GM12878 (cell line): Measurements from ENCODE around the gene DDR1. TPM values are rescaled to one million over a fixed set of nuclear protein-coding genes. Genes with fewer than 3 reads are reported as not detected.

ENCODE experiments used
- CEBPB ChIP-seq, 2 experiments: fragments of 150-350 bp in 1 of 2; IDR thresholded peaks; 2 replicates each; pipeline ENCODE4 v1.6.1; 2012 to 2014; ENCODE audit warnings: low read depth in 2 of 2, low read length in 2 of 2, borderline replicate concordance in 1 of 2, inconsistent platforms in 1 of 2
- CHD1 ChIP-seq: IDR thresholded peaks from 2 replicates; pipeline ENCODE4 v1.6.1; 2012; ENCODE audit warnings: low read depth, low read length, improper control_type of control experiment
- POLR2A ChIP-seq: IDR thresholded peaks from 2 replicates; pipeline ENCODE4 v1.6.1; 2011; ENCODE audit warnings: low read depth, mild to moderate bottlenecking, low read length
- POLR2AphosphoS2 ChIP-seq: IDR thresholded peaks from 2 replicates; pipeline ENCODE4 v1.6.1; 2011; ENCODE audit warnings: low read depth, mild to moderate bottlenecking, low read length, improper control_type of control experiment, moderate library complexity
- RELB ChIP-seq: fragments of 450-650 bp; IDR thresholded peaks from 2 replicates; pipeline ENCODE4 v1.6.1; 2017; ENCODE audit warnings: low read depth, mild to moderate bottlenecking, moderate library complexity
- SKIL ChIP-seq: fragments of 450-650 bp; IDR thresholded peaks from 2 replicates; pipeline ENCODE4 v1.6.1; 2017; ENCODE audit warnings: mild to moderate bottlenecking, low read depth, inconsistent platforms; ENCODE audit not compliant: poor library complexity, severe bottlenecking
- SMAD1 ChIP-seq: fragments of 450-650 bp; IDR thresholded peaks from 2 replicates; pipeline ENCODE4 v1.6.1; 2018; ENCODE audit warnings: mild to moderate bottlenecking, low read depth; ENCODE audit not compliant: partially characterized antibody
- TCF7 ChIP-seq: IDR thresholded peaks from 2 replicates; pipeline ENCODE4 v1.6.1; 2014; ENCODE audit warnings: antibody characterized with exemption, borderline replicate concordance
- ZNF274 ChIP-seq: IDR thresholded peaks from one replicate; pipeline ENCODE4 v1.8.0; 2011; ENCODE audit not compliant: insufficient read length, insufficient read depth
- ZNF687 ChIP-seq: fragments of 450-650 bp; IDR thresholded peaks from 2 replicates; pipeline ENCODE4 v1.6.1; 2017; ENCODE audit warnings: mild to moderate bottlenecking, moderate library complexity
- ZZZ3 ChIP-seq: IDR thresholded peaks from 2 replicates; pipeline ENCODE4 v1.6.1; 2011; ENCODE audit warnings: low read depth; ENCODE audit not compliant: control insufficient read depth, insufficient read length
- polyA plus RNA-seq, 11 experiments: library from polyadenylated mRNA; depleted of rRNA in 4 of 11; unstranded in 6 of 11; stranded (reverse) in 5 of 11; fragments of >200 nt; fragmentation: Nextera tagmentation in 4 of 11; fragmentation: Illumina TruSeq in 1 of 11; extraction: Ambion mirVana in 4 of 11; extraction: Trizol in 1 of 11; gene quantifications; 1 replicate in 1 of 11; 2 replicates in 10 of 11; pipeline versions ENCODE4 v1.2.1 to v1.2.3, GENCODE V29; 2011 to 2016; ENCODE audit warnings: inconsistent platforms in 2 of 11, missing spikeins in 2 of 11, low read depth in 1 of 11
- total RNA-seq, 4 experiments: library from RNA; depleted of rRNA in 3 of 4; stranded (reverse); fragments of >200 nt in 3 of 4; fragmentation: Illumina TruSeq in 1 of 4; extraction: Trizol in 1 of 4; gene quantifications; 2 replicates each; pipeline versions ENCODE4 v1.2.1 to v1.2.3, GENCODE V29; 2013 to 2021
- TF ChIP-seq, protein P1 (sequence below): IDR thresholded peaks from 2 replicates; pipeline ENCODE4 v1.6.1; 2011; ENCODE audit warnings: mild to moderate bottlenecking, low read depth, low read length, moderate library complexity; ENCODE audit not compliant: insufficient replicate concordance
- TF ChIP-seq, protein P2 (sequence below): IDR thresholded peaks from 2 replicates; pipeline ENCODE4 v1.6.1; 2011; ENCODE audit warnings: low read depth, low read length, improper control_type of control experiment, borderline replicate concordance
- TF ChIP-seq, protein P3 (sequence below): fragments of 450-650 bp; IDR thresholded peaks from 2 replicates; pipeline ENCODE4 v1.6.1; 2018; ENCODE audit warnings: borderline replicate concordance, mild to moderate bottlenecking; ENCODE audit not compliant: partially characterized antibody

The DDR1 gene
- total and polyA plus RNA-seq, 10 of the 15 experiments (the other 5 are each of a cell fraction or from before 2014, with no cell fraction given), result 1.1 to 39.0 (median 11.9) TPM

DNA sequence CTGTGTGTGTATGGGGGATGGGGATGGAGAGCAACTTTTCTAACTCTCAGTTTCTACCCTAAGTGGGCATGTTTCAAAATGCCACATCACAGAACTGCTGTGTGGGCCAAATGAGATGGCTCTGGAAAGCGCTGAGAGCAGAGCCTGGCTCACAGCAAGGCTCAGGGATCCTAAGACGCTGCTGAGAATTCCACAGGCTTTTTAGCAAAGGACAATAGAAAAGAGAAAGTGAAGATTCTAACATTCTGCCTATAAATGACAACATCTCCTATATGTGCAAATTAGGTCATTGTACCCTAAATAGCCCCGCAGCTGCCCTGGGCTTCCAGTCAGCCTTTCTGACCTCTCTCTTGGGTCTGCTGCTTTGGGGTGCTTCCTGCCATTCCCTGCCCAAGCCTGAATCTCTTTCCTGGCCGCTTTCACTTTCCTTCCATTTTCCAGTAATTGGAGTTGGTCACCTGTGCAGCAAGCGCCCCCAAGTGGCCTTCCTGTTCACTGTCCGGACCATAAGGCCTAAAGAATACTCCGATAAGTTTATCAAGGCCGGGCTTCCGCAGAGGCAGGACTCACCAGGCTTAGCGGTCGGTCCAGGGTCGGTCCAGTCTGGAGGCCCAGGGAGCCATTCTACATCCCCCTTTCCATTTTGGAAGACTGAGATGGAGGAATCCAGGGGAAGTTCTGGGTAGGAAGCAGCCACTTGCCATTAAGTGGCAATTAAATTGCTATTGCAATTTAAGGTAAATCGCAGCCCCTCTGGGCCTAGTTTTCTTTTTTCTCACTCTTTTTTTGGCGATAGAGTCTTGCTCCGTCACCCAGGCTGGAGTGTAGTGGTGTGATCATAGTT lies 6.7 kb upstream of the DDR1 start (continued):
- TF ChIP-seq RELB (peak; percentile 87), ZNF687 (no peak), POLR2A (0 out of 2 replicates have a peak, but pooled peaks have one; percentile 28), POLR2AphosphoS2 (no peak), SKIL (no peak), ZNF274 (no peak), TCF7 (no peak), CHD1 (no peak), SMAD1 (no peak), CEBPB (IDR thresholded peaks at IDR 0.05; ENCODE audit: borderline replicate concordance in 1 of 2, low read depth in 2 of 2, low read length in 2 of 2) (no peak), ZZZ3 (no peak)
- TF ChIP-seq, protein P1, sequence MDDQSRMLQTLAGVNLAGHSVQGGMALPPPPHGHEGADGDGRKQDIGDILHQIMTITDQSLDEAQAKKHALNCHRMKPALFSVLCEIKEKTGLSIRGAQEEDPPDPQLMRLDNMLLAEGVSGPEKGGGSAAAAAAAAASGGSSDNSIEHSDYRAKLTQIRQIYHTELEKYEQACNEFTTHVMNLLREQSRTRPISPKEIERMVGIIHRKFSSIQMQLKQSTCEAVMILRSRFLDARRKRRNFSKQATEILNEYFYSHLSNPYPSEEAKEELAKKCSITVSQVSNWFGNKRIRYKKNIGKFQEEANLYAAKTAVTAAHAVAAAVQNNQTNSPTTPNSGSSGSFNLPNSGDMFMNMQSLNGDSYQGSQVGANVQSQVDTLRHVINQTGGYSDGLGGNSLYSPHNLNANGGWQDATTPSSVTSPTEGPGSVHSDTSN, result no peak
- TF ChIP-seq, protein P2, sequence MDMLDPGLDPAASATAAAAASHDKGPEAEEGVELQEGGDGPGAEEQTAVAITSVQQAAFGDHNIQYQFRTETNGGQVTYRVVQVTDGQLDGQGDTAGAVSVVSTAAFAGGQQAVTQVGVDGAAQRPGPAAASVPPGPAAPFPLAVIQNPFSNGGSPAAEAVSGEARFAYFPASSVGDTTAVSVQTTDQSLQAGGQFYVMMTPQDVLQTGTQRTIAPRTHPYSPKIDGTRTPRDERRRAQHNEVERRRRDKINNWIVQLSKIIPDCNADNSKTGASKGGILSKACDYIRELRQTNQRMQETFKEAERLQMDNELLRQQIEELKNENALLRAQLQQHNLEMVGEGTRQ, result no peak
- TF ChIP-seq, protein P3, sequence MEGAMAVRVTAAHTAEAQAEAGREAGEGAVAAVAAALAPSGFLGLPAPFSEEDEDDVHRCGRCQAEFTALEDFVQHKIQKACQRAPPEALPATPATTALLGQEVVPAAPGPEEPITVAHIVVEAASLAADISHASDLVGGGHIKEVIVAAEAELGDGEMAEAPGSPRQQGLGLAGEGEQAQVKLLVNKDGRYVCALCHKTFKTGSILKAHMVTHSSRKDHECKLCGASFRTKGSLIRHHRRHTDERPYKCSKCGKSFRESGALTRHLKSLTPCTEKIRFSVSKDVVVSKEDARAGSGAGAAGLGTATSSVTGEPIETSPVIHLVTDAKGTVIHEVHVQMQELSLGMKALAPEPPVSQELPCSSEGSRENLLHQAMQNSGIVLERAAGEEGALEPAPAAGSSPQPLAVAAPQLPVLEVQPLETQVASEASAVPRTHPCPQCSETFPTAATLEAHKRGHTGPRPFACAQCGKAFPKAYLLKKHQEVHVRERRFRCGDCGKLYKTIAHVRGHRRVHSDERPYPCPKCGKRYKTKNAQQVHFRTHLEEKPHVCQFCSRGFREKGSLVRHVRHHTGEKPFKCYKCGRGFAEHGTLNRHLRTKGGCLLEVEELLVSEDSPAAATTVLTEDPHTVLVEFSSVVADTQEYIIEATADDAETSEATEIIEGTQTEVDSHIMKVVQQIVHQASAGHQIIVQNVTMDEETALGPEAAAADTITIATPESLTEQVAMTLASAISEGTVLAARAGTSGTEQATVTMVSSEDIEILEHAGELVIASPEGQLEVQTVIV, result no peak
